Aortic smooth muscle cell (primary cell): Measurements from ENCODE around the gene CRYGS. TPM values are rescaled to one million over a fixed set of nuclear protein-coding genes. Genes with fewer than 3 reads are reported as not detected.

Experiments used
- total RNA-seq: library from RNA; depleted of rRNA; stranded (reverse); fragments of >200 nt; gene quantifications from 2 replicates; pipeline ENCODE4 v1.2.3, GENCODE V29; 2014

Gene CRYGS
- 1.1 and 1.2 TPM in 2 replicates for total RNA-seq

GRCh38 chr3:186544281-186544680 lies at the start of gene CRYGS:
Gene CRYGS, minus strand, starts transcription at chr3:186544380. Its CDS starts 54 bp downstream, at chr3:186544326.

GRCh38 chr3:186570096-186570940 lies 26.1 kb upstream of the CRYGS start, which contains the start of gene DNAJB11:
Gene DNAJB11, plus strand, starts transcription at chr3:186570720. Its CDS starts 178 bp downstream, at chr3:186570898.

DNA sequence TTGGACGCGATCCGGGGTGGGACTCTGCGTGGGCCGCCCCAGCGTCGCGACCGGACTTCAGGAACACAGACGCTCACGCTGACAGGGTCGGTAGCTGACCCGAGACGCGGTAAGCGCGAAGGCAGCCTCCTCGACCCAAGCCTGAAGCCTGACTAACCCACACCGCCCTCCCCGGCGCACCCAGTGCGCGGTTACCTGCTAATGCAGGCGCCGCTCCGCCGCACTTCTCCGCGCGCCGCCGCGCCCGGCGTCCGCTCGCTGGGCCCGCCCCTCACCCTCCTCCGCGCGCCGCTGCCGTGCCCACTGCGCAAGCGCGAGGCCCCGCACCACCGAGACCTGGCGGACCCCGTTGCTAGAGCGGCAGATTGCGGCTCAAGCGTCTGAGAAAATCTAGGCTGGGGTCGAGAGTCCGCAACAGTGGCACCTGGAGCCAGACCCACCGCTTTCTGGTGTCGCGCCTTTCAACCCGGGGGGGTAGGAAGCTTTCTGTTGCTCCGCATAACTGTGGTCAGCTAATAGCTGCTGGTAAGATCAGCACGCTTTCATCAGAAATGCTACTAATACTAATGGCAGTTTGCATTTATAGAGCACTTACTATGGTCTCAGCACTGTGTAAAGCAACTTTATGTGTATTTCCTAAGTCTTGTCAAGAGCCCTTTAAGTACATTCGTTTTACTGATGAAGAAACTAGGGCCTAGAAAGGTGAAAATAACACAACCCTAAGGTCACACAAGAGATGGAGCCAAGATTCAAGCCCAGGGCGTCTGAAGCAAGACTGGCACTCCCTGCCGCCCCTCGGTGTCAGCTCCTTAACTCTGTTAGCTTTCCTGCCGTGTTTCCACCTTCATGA lies 23.1 kb upstream of the CRYGS start, which contains the start of gene TBCCD1:
TBCCD1 (minus strand) TSS at position 268 of the 850 bp plus-strand sequence. CDS start 3,010 bp downstream, outside the sequence.

Other genes with a start within 250 kb of the CRYGS start
- gene DGKG, start 182.1 kb downstream of the CRYGS start, total RNA-seq, result 0.81 and 0.92 TPM in 2 replicates
- 14.7 and 14.9 TPM in 2 replicates for gene TBCCD1, start 23.0 kb upstream of the CRYGS start, total RNA-seq
- 59.1 and 60.5 TPM in 2 replicates for gene DNAJB11, start 26.3 kb upstream of the CRYGS start, total RNA-seq
- gene AHSG, start 68.7 kb upstream of the CRYGS start, total RNA-seq, result not detected in 2 replicates
- gene FETUB, start 96.0 kb upstream of the CRYGS start, total RNA-seq, result not detected in 2 replicates
- not detected in 2 replicates for gene HRG, start 121.6 kb upstream of the CRYGS start, total RNA-seq
- gene KNG1, start 173.0 kb upstream of the CRYGS start, total RNA-seq, result not detected in 2 replicates
- 483 and 487 TPM in 2 replicates for gene EIF4A2, start 239.2 kb upstream of the CRYGS start, total RNA-seq